Measurements from ENCODE around the gene FBXL19.

DNA sequence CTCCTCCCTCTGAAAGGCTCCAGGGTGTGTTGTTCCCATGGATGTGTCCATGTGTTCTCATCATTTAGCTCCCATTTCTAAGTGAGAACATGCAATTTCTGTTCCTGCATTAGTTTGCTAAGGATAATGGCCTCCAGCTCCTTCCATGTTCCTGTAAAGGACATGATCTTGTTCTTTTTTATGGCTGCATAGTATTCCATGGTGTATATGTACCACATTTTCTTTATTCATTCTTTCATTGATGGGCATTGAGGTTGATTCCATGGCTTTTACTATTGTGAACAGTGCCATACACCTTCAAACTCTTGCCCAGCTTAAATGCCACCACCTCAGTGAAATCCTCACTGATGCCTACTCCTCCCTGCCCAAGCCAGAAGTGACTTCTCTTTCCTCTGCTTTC, 21.0 kb downstream of the FBXL19 start:
- TF ChIP-seq, protein P1, sequence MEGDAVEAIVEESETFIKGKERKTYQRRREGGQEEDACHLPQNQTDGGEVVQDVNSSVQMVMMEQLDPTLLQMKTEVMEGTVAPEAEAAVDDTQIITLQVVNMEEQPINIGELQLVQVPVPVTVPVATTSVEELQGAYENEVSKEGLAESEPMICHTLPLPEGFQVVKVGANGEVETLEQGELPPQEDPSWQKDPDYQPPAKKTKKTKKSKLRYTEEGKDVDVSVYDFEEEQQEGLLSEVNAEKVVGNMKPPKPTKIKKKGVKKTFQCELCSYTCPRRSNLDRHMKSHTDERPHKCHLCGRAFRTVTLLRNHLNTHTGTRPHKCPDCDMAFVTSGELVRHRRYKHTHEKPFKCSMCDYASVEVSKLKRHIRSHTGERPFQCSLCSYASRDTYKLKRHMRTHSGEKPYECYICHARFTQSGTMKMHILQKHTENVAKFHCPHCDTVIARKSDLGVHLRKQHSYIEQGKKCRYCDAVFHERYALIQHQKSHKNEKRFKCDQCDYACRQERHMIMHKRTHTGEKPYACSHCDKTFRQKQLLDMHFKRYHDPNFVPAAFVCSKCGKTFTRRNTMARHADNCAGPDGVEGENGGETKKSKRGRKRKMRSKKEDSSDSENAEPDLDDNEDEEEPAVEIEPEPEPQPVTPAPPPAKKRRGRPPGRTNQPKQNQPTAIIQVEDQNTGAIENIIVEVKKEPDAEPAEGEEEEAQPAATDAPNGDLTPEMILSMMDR (IDR thresholded peaks at IDR 0.05; ENCODE audit: poor library complexity), result no peak
- TF ChIP-seq EZH2 (IDR thresholded peaks at IDR 0.05; ENCODE audit: borderline replicate concordance), result no peak

Data from hepatocyte (in vitro differentiated cells).